ENCODE measurements around the gene CXCR1.

Gene CXCR1

GRCh38 chr2:218145124-218145523 is 21.6 kb downstream of the CXCR1 start:
- Histone ChIP-seq H4K20me1 (ENCODE audit: insufficient read depth, low read length) (no peaks in the 10 kb centered on the region), H2AFZ (ENCODE audit: low read depth, low read length) (no peak overlapping the region), H3K36me3 (ENCODE audit: insufficient read depth, low read length) (no peaks in the 10 kb centered on the region), H3K4me2 (ENCODE audit: insufficient read depth, low read length) (no peak overlapping the region), H3K27me3 (ENCODE audit: insufficient read depth, low read length, poor library complexity) (peaks cover 7% of the 10 kb centered on the region), H3K27ac (ENCODE audit: low read length) (no peak overlapping the region), H3K4me3 (ENCODE audit: low read depth in 1 of 2, low read length in 2 of 2) (no peak overlapping the region), H3K9me3 (ENCODE audit: insufficient read depth, low read length, severe bottlenecking) (no peaks in the 10 kb centered on the region), H3K79me2 (ENCODE audit: insufficient read depth, low read length) (no peaks in the 10 kb centered on the region), H3K9ac (ENCODE audit: low read depth, low read length) (no peak overlapping the region), H3K4me1 (ENCODE audit: insufficient read depth, low read length) (no peaks in the 10 kb centered on the region)
- DNase-seq, result no peak
- ATAC-seq (ENCODE audit: insufficient read depth, low read depth), result no peak
- TF ChIP-seq CTCF (IDR thresholded peaks at IDR 0.05; ENCODE audit: borderline replicate concordance, extremely low read depth, low read length, poor library complexity, severe bottlenecking), result no peak
- TF ChIP-seq EZH2 (IDR thresholded peaks at IDR 0.05; ENCODE audit: borderline replicate concordance, low read depth, low read length, severe bottlenecking), result no peak

GRCh38 chr2:218138047-218138446 is 28.7 kb downstream of the CXCR1 start:
- no peaks in the 10 kb centered on the region for H3K79me2 ChIP-seq (ENCODE audit: insufficient read depth, low read length)
- no peaks in the 10 kb centered on the region for H3K4me1 ChIP-seq (ENCODE audit: insufficient read depth, low read length)
- H4K20me1 ChIP-seq (ENCODE audit: insufficient read depth, low read length), result no peaks in the 10 kb centered on the region
- H3K9me3 ChIP-seq (ENCODE audit: insufficient read depth, low read length, severe bottlenecking), result no peaks in the 10 kb centered on the region
- DNase-seq (no peak), ATAC-seq (ENCODE audit: insufficient read depth, low read depth) (no peak)
- H3K27me3 ChIP-seq (ENCODE audit: insufficient read depth, low read length, poor library complexity), result peaks cover 8% of the 10 kb centered on the region
- H3K9ac ChIP-seq (ENCODE audit: low read depth, low read length), result no peak overlapping the region
- no peak overlapping the region for H3K4me3 ChIP-seq (ENCODE audit: low read depth in 1 of 2, low read length in 2 of 2)
- H3K36me3 ChIP-seq (ENCODE audit: insufficient read depth, low read length), result no peaks in the 10 kb centered on the region
- no peak for TF ChIP-seq EZH2 (IDR thresholded peaks at IDR 0.05; ENCODE audit: borderline replicate concordance, low read depth, low read length, severe bottlenecking)
- TF ChIP-seq CTCF (IDR thresholded peaks at IDR 0.05; ENCODE audit: borderline replicate concordance, extremely low read depth, low read length, poor library complexity, severe bottlenecking), result no peak
- no peak overlapping the region for H3K27ac ChIP-seq (ENCODE audit: low read length)
- no peak overlapping the region for H2AFZ ChIP-seq (ENCODE audit: low read depth, low read length)
- no peak overlapping the region for H3K4me2 ChIP-seq (ENCODE audit: insufficient read depth, low read length)

- Histone ChIP-seq H3K27me3 (ENCODE audit: insufficient read depth, low read length, poor library complexity) (peaks cover 8% of the 10 kb centered on the region), H3K36me3 (ENCODE audit: insufficient read depth, low read length) (no peaks in the 10 kb centered on the region), H2AFZ (ENCODE audit: low read depth, low read length) (no peak overlapping the region), H3K9ac (ENCODE audit: low read depth, low read length) (no peak overlapping the region), H3K27ac (ENCODE audit: low read length) (no peak overlapping the region), H3K79me2 (ENCODE audit: insufficient read depth, low read length) (no peaks in the 10 kb centered on the region), H3K4me3 (ENCODE audit: low read depth in 1 of 2, low read length in 2 of 2) (no peak overlapping the region), H3K4me2 (ENCODE audit: insufficient read depth, low read length) (no peak overlapping the region), H4K20me1 (ENCODE audit: insufficient read depth, low read length) (no peaks in the 10 kb centered on the region), H3K9me3 (ENCODE audit: insufficient read depth, low read length, severe bottlenecking) (no peaks in the 10 kb centered on the region), H3K4me1 (ENCODE audit: insufficient read depth, low read length) (no peaks in the 10 kb centered on the region)
- DNase-seq, result no peak
- TF ChIP-seq EZH2 (IDR thresholded peaks at IDR 0.05; ENCODE audit: borderline replicate concordance, low read depth, low read length, severe bottlenecking) (no peak), CTCF (IDR thresholded peaks at IDR 0.05; ENCODE audit: borderline replicate concordance, extremely low read depth, low read length, poor library complexity, severe bottlenecking) (no peak)
- ATAC-seq (ENCODE audit: insufficient read depth, low read depth), result no peak
These were observed 29.2 kb downstream of the CXCR1 start for GRCh38 chr2:218137514-218137913.

GRCh38 chr2:218130822-218131221 is 35.9 kb downstream of the CXCR1 start:
- H3K4me3 ChIP-seq (ENCODE audit: low read depth in 1 of 2, low read length in 2 of 2), result no peak overlapping the region
- DNase-seq (no peak), ATAC-seq (ENCODE audit: insufficient read depth, low read depth) (no peak)
- TF ChIP-seq EZH2 (IDR thresholded peaks at IDR 0.05; ENCODE audit: borderline replicate concordance, low read depth, low read length, severe bottlenecking) (no peak), CTCF (IDR thresholded peaks at IDR 0.05; ENCODE audit: borderline replicate concordance, extremely low read depth, low read length, poor library complexity, severe bottlenecking) (no peak)
- no peaks in the 10 kb centered on the region for H3K36me3 ChIP-seq (ENCODE audit: insufficient read depth, low read length)
- no peak overlapping the region for H2AFZ ChIP-seq (ENCODE audit: low read depth, low read length)
- no peak overlapping the region for H3K27ac ChIP-seq (ENCODE audit: low read length)
- H3K79me2 ChIP-seq (ENCODE audit: insufficient read depth, low read length), result no peaks in the 10 kb centered on the region
- no peak overlapping the region for H3K9ac ChIP-seq (ENCODE audit: low read depth, low read length)
- H3K4me1 ChIP-seq (ENCODE audit: insufficient read depth, low read length), result no peaks in the 10 kb centered on the region
- no peak overlapping the region for H3K4me2 ChIP-seq (ENCODE audit: insufficient read depth, low read length)
- no peaks in the 10 kb centered on the region for H4K20me1 ChIP-seq (ENCODE audit: insufficient read depth, low read length)
- no peaks in the 10 kb centered on the region for H3K9me3 ChIP-seq (ENCODE audit: insufficient read depth, low read length, severe bottlenecking)
- H3K27me3 ChIP-seq (ENCODE audit: insufficient read depth, low read length, poor library complexity), result no peaks in the 10 kb centered on the region

All from DND-41 (cell line).